Astrocyte (in vitro differentiated cells and primary cell): ENCODE data around the gene SMAD1. TPM values are rescaled to one million over a fixed set of nuclear protein-coding genes. Genes with fewer than 3 reads are reported as not detected.

Experiments
- DNase-seq: peaks from one replicate; pipeline ENCODE4 v3.0.0-alpha.2; 2010; ENCODE audit warnings: low read depth
- FAIRE-seq: peaks from 2 replicates; lab custom pipeline; 2011; peaks lifted over from hg19 to GRCh38; lab: Jason Lieb, UNC
- H2AFZ ChIP-seq: 2 replicates; pipeline ENCODE4 v1.6.0; 2012; ENCODE audit warnings: low read depth, low read length, inconsistent platforms
- H3K27ac ChIP-seq: 2 replicates; pipeline ENCODE4 v1.5.1; 2011; ENCODE audit warnings: low read depth, low read length, inconsistent platforms
- H3K27me3 ChIP-seq: 2 replicates; pipeline ENCODE4 v1.6.0; 2011; ENCODE audit warnings: low read length, inconsistent platforms; ENCODE audit not compliant: insufficient read depth
- H3K36me3 ChIP-seq: 2 replicates; pipeline ENCODE4 v1.5.1; 2011; ENCODE audit warnings: low read length, inconsistent platforms; ENCODE audit not compliant: insufficient read depth
- H3K4me1 ChIP-seq: 2 replicates; pipeline ENCODE4 v1.5.1; 2011; ENCODE audit warnings: low read length, inconsistent platforms; ENCODE audit not compliant: insufficient read depth
- H3K4me2 ChIP-seq: 2 replicates; pipeline ENCODE4 v1.6.0; 2012; ENCODE audit warnings: low read length, inconsistent platforms
- H3K4me3 ChIP-seq: 2 replicates; pipeline ENCODE4 v1.5.1; 2011; ENCODE audit warnings: low read depth, mild to moderate bottlenecking, low read length, inconsistent platforms; ENCODE audit not compliant: insufficient read depth
- H3K79me2 ChIP-seq: 2 replicates; pipeline ENCODE4 v1.6.0; 2012; ENCODE audit warnings: mild to moderate bottlenecking, low read length, inconsistent platforms; ENCODE audit not compliant: insufficient read depth
- H3K9ac ChIP-seq: 2 replicates; pipeline ENCODE4 v1.6.0; 2012; ENCODE audit warnings: mild to moderate bottlenecking, low read length, inconsistent platforms
- H3K9me3 ChIP-seq: 2 replicates; pipeline ENCODE4 v1.5.1; 2012; ENCODE audit warnings: low read depth, mild to moderate bottlenecking, low read length, inconsistent platforms; ENCODE audit not compliant: insufficient read depth
- H4K20me1 ChIP-seq: 2 replicates; pipeline ENCODE4 v1.6.0; 2012; ENCODE audit warnings: low read length, inconsistent platforms; ENCODE audit not compliant: insufficient read depth
- H3K27ac Mint-ChIP-seq: one replicate; pipeline ENCODE4 v1.8.0; 2021; ENCODE audit warnings: mild to moderate bottlenecking, mixed read lengths; ENCODE audit not compliant: unreplicated experiment
- H3K27me3 Mint-ChIP-seq: one replicate; pipeline ENCODE4 v1.8.0; 2021; ENCODE audit warnings: low read depth, mixed read lengths; ENCODE audit not compliant: unreplicated experiment
- H3K36me3 Mint-ChIP-seq: one replicate; pipeline ENCODE4 v1.8.0; 2021; ENCODE audit warnings: low read depth, mixed read lengths; ENCODE audit not compliant: unreplicated experiment
- H3K4me1 Mint-ChIP-seq: one replicate; pipeline ENCODE4 v1.8.0; 2021; ENCODE audit warnings: low read depth, mixed read lengths; ENCODE audit not compliant: unreplicated experiment
- H3K4me3 Mint-ChIP-seq: one replicate; pipeline ENCODE4 v1.8.0; 2021; ENCODE audit warnings: mild to moderate bottlenecking, moderate library complexity, mixed read lengths; ENCODE audit not compliant: unreplicated experiment
- H3K9me3 Mint-ChIP-seq: one replicate; pipeline ENCODE4 v1.8.0; 2021; ENCODE audit warnings: mild to moderate bottlenecking, mixed read lengths; ENCODE audit not compliant: unreplicated experiment
- EZH2 ChIP-seq: IDR thresholded peaks from 2 replicates; pipeline ENCODE4 v1.6.1; 2012; ENCODE audit warnings: mild to moderate bottlenecking, low read length, inconsistent platforms; ENCODE audit not compliant: insufficient read depth
- total RNA-seq: library from RNA; stranded (reverse); gene quantifications from 2 replicates; pipeline ENCODE4 v1.2.1, GENCODE V29; 2021
- TF ChIP-seq, protein P1 (sequence below): IDR thresholded peaks from 2 replicates; pipeline ENCODE4 v1.5.1; 2011; ENCODE audit warnings: low read depth, mild to moderate bottlenecking, inconsistent platforms, low read length, moderate library complexity; ENCODE audit not compliant: insufficient read depth

Gene SMAD1
- total RNA-seq, 1 donor from 2014 or later: 29.6 TPM

DNA sequence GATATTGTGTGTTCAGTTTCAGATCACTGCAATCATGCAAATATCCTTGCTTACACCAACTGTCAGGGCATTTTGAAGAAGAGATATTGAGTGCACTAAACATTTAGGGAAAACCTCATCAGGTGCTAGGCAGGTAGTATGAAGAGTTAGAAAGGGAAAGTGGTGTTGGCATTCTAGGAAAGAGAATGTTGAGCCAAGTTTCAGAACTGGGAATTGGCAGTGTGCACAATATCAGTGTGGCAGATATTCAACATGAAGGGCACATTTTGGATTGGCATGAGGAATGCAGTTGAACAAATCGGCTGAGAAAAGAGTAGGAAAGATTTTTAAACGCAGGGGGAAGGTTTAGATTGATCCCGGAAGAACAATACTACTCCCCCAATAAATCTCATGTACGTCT is 43.4 kb upstream of the SMAD1 start:
- H3K4me3 Mint-ChIP-seq: no peak overlapping the region
- TF ChIP-seq, protein P1, sequence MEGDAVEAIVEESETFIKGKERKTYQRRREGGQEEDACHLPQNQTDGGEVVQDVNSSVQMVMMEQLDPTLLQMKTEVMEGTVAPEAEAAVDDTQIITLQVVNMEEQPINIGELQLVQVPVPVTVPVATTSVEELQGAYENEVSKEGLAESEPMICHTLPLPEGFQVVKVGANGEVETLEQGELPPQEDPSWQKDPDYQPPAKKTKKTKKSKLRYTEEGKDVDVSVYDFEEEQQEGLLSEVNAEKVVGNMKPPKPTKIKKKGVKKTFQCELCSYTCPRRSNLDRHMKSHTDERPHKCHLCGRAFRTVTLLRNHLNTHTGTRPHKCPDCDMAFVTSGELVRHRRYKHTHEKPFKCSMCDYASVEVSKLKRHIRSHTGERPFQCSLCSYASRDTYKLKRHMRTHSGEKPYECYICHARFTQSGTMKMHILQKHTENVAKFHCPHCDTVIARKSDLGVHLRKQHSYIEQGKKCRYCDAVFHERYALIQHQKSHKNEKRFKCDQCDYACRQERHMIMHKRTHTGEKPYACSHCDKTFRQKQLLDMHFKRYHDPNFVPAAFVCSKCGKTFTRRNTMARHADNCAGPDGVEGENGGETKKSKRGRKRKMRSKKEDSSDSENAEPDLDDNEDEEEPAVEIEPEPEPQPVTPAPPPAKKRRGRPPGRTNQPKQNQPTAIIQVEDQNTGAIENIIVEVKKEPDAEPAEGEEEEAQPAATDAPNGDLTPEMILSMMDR: no peak
- TF ChIP-seq EZH2: no peak
- H3K36me3 ChIP-seq: no peaks in the 10 kb centered on the region
- H3K27me3 ChIP-seq: no peaks in the 10 kb centered on the region
- H3K36me3 Mint-ChIP-seq: peaks cover 2% of the 10 kb centered on the region
- H3K27ac ChIP-seq: no peak overlapping the region
- no peak overlapping the region for H3K9ac ChIP-seq
- no peak for DNase-seq
- H2AFZ ChIP-seq: no peak overlapping the region
- H3K79me2 ChIP-seq: no peaks in the 10 kb centered on the region
- no peak overlapping the region for H3K4me3 ChIP-seq
- FAIRE-seq: no peak
- no peaks in the 10 kb centered on the region for H3K27me3 Mint-ChIP-seq
- H3K9me3 Mint-ChIP-seq: peaks cover 11% of the 10 kb centered on the region
- H3K4me1 Mint-ChIP-seq: peaks cover 3% of the 10 kb centered on the region
- H3K4me2 ChIP-seq: no peak overlapping the region
- H3K4me1 ChIP-seq: no peaks in the 10 kb centered on the region
- no peaks in the 10 kb centered on the region for H3K9me3 ChIP-seq
- no peaks in the 10 kb centered on the region for H4K20me1 ChIP-seq
- no peak overlapping the region for H3K27ac Mint-ChIP-seq

DNA sequence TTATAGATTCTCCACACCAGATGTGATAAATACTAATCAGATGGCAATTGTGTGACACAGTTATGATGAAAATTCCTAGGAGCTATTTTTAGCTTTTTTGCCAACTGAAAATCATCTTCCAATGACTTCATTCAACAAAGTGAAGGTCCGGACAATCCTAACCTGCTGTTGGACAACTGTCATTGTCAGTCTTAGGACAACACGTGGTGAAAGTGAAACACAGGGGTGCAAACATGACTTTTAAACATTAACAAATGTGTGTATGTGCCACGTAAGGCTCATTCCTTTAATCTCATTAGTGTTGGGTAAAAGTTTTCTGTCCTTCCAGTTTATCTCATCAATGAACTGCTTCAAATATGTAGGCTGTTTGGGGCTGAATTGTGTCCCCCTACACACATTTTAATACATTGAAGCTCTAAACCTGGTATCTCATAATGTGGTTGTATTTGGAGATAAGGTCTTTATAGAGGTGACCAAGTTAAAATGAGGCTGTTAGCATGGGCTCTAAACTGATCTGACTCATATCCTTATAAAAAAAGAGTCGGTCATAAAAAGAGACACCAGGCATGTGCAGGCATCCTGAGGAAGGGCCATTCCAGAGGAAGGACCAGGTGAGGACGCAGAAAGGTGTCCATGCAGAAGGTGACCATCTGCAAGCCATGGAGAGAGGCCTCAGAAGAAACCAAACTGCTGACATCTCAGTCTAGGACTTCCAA is 41.2 kb upstream of the SMAD1 start:
- no peak for DNase-seq
- no peaks in the 10 kb centered on the region for H3K4me1 ChIP-seq
- no peaks in the 10 kb centered on the region for H3K9me3 ChIP-seq
- Mint-ChIP-seq H3K27me3 (no peaks in the 10 kb centered on the region), H3K4me1 (peaks cover 3% of the 10 kb centered on the region), H3K9me3 (peaks cover 3% of the 10 kb centered on the region), H3K36me3 (no peaks in the 10 kb centered on the region), H3K4me3 (no peak overlapping the region), H3K27ac (no peak overlapping the region)
- TF ChIP-seq EZH2: no peak
- TF ChIP-seq, protein P1: no peak
- no peaks in the 10 kb centered on the region for H3K79me2 ChIP-seq
- H3K36me3 ChIP-seq: no peaks in the 10 kb centered on the region
- H3K27ac ChIP-seq: no peak overlapping the region
- no peak overlapping the region for H2AFZ ChIP-seq
- H3K4me2 ChIP-seq: no peak overlapping the region
- H3K4me3 ChIP-seq: no peak overlapping the region
- H3K9ac ChIP-seq: no peak overlapping the region
- no peaks in the 10 kb centered on the region for H3K27me3 ChIP-seq
- no peak for FAIRE-seq
- H4K20me1 ChIP-seq: no peaks in the 10 kb centered on the region

DNA sequence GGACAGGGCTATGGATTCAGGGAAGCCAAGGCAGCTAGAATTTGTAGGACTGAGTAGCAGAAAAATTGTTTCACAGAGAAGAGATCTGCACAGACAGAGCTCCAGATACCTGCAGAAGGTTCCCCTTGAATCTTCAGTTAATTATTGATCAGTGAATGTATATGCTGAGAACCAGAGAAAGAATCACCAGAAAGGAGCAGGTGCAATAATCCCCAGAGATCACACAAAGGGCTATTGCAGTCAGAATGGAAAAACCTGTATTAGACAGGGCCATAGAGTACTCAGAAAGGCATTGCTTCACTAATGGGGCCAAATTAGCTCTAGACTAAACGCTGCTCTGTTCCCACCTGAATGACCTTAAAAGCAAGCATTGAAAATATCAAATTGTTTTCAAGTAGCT is 35.5 kb upstream of the SMAD1 start:
- Histone ChIP-seq H3K79me2 (no peaks in the 10 kb centered on the region), H2AFZ (no peak overlapping the region), H3K9me3 (no peaks in the 10 kb centered on the region), H3K36me3 (no peaks in the 10 kb centered on the region), H3K9ac (no peak overlapping the region), H4K20me1 (no peaks in the 10 kb centered on the region), H3K27ac (no peak overlapping the region), H3K4me2 (no peak overlapping the region), H3K4me1 (no peaks in the 10 kb centered on the region), H3K27me3 (no peaks in the 10 kb centered on the region), H3K4me3 (no peak overlapping the region)
- no peaks in the 10 kb centered on the region for H3K36me3 Mint-ChIP-seq
- TF ChIP-seq, protein P1: no peak
- TF ChIP-seq EZH2: no peak
- H3K4me3 Mint-ChIP-seq: no peak overlapping the region
- H3K4me1 Mint-ChIP-seq: no peaks in the 10 kb centered on the region
- no peak for DNase-seq
- peaks cover 3% of the 10 kb centered on the region for H3K9me3 Mint-ChIP-seq
- H3K27ac Mint-ChIP-seq: no peak overlapping the region
- no peaks in the 10 kb centered on the region for H3K27me3 Mint-ChIP-seq
- FAIRE-seq: no peak
